Parathyroid adenoma (tissue), 2 donors: ENCODE results near the gene OCLN.
"Not testable (repeated sequence)": the region's sequence is repeated elsewhere in the genome, so short reads cannot be mapped to it uniquely, and the experiment has no call there.

Experiments
- H2AFZ ChIP-seq: fragments of 300-600 bp; sonication (generic); one replicate; pipeline ENCODE4 v1.7.0; 2017; ENCODE audit warnings: antibody characterized with exemption, mild to moderate bottlenecking
- H3K27ac ChIP-seq: fragments of 300-600 bp; sonication (generic); one replicate; pipeline ENCODE4 v1.7.0; 2017
- H3K27me3 ChIP-seq: fragments of 300-600 bp; sonication (generic); one replicate; pipeline ENCODE4 v1.7.0; 2017; ENCODE audit warnings: low read length; ENCODE audit not compliant: control insufficient read depth, insufficient read depth
- H3K36me3 ChIP-seq: fragments of 300-600 bp; sonication (generic); one replicate; pipeline ENCODE4 v1.7.0; 2017; ENCODE audit warnings: low read length; ENCODE audit not compliant: control insufficient read depth, insufficient read depth
- H3K4me1 ChIP-seq: fragments of 300-600 bp; sonication (generic); one replicate; pipeline ENCODE4 v1.7.0; 2017; ENCODE audit warnings: control low read depth
- H3K4me2 ChIP-seq: fragments of 300-600 bp; sonication (generic); one replicate; pipeline ENCODE4 v1.7.0; 2017; ENCODE audit warnings: low read length
- H3K4me3 ChIP-seq: fragments of 300-600 bp; sonication (generic); one replicate; pipeline ENCODE4 v1.7.0; 2017; ENCODE audit warnings: low read depth, low read length
- H3K79me2 ChIP-seq: fragments of 300-600 bp; sonication (generic); one replicate; pipeline ENCODE4 v1.7.0; 2017; ENCODE audit warnings: control low read depth
- H3K9ac ChIP-seq: fragments of 300-600 bp; sonication (generic); one replicate; pipeline ENCODE4 v1.7.0; 2017; ENCODE audit warnings: mild to moderate bottlenecking
- H3K9me3 ChIP-seq: fragments of 300-600 bp; sonication (generic); one replicate; pipeline ENCODE4 v1.7.0; 2017; ENCODE audit warnings: low read length; ENCODE audit not compliant: control insufficient read depth
- CTCF ChIP-seq: fragments of 300-600 bp; sonication (generic); IDR thresholded peaks from one replicate; pipeline ENCODE4 v1.7.0; 2017; ENCODE audit warnings: antibody characterized with exemption, mild to moderate bottlenecking
- donor health status: primary hyperparathyroidism.

OCLN gene

GRCh38 chr5:69528035-69528434, 35.4 kb downstream of the OCLN start:
- Histone ChIP-seq H3K36me3 (no peaks in the 10 kb centered on the region), H3K9ac (no peak overlapping the region), H3K9me3 (no peaks in the 10 kb centered on the region), H3K27ac (peak overlapping the region; percentile 74), H3K4me2 (peak overlapping the region; percentile 66), H3K79me2 (no peaks in the 10 kb centered on the region), H2AFZ (peak overlapping the region; percentile 33), H3K4me3 (peak overlapping the region; percentile 52), H3K27me3 (no peaks in the 10 kb centered on the region), H3K4me1 (peaks cover 12% of the 10 kb centered on the region)
- TF ChIP-seq CTCF, result no peak

- H3K27ac ChIP-seq, result peak overlapping the region; percentile 15
These were observed 36.0 kb downstream of the OCLN start for GRCh38 chr5:69528609-69529008.

GRCh38 chr5:69530561-69531405, 38.2 kb downstream of the OCLN start:
- no peak for TF ChIP-seq CTCF
- Histone ChIP-seq H3K27ac (no peak overlapping the region), H3K9ac (no peak overlapping the region), H3K9me3 (no peaks in the 10 kb centered on the region), H3K27me3 (no peaks in the 10 kb centered on the region), H2AFZ (no peak overlapping the region), H3K36me3 (no peaks in the 10 kb centered on the region), H3K79me2 (no peaks in the 10 kb centered on the region), H3K4me1 (peaks cover 12% of the 10 kb centered on the region), H3K4me2 (no peak overlapping the region), H3K4me3 (no peak overlapping the region)

More at GRCh38 chr5:69528609-69529008, 36.0 kb downstream of the OCLN start:
- Histone ChIP-seq H3K9ac (no peak overlapping the region), H3K4me1 (peaks cover 12% of the 10 kb centered on the region), H3K36me3 (no peaks in the 10 kb centered on the region), H3K79me2 (no peaks in the 10 kb centered on the region), H3K9me3 (no peaks in the 10 kb centered on the region), H2AFZ (no peak overlapping the region), H3K4me2 (peak overlapping the region; percentile 65), H3K4me3 (peak overlapping the region; percentile 52), H3K27me3 (no peaks in the 10 kb centered on the region)
- no peak for TF ChIP-seq CTCF

GRCh38 chr5:69531406-69531801, 38.8 kb downstream of the OCLN start:
- no peak for TF ChIP-seq CTCF
- Histone ChIP-seq H2AFZ (no peak overlapping the region), H3K36me3 (no peaks in the 10 kb centered on the region), H3K4me2 (no peak overlapping the region), H3K27me3 (no peaks in the 10 kb centered on the region), H3K9me3 (no peaks in the 10 kb centered on the region), H3K4me3 (no peak overlapping the region), H3K9ac (no peak overlapping the region), H3K27ac (no peak overlapping the region), H3K79me2 (no peaks in the 10 kb centered on the region), H3K4me1 (peaks cover 12% of the 10 kb centered on the region)

GRCh38 chr5:69537911-69538310, 45.3 kb downstream of the OCLN start:
- not testable (repeated sequence) for H3K4me3 ChIP-seq, H3K4me1 ChIP-seq, H2AFZ ChIP-seq, H3K27ac ChIP-seq, H3K27me3 ChIP-seq, H3K4me2 ChIP-seq, H3K9me3 ChIP-seq, H3K79me2 ChIP-seq, H3K9ac ChIP-seq, H3K36me3 ChIP-seq

- H3K4me3 ChIP-seq, H3K36me3 ChIP-seq, H3K79me2 ChIP-seq, H3K27ac ChIP-seq, H3K4me2 ChIP-seq, H3K4me1 ChIP-seq, H3K9me3 ChIP-seq, H2AFZ ChIP-seq, H3K27me3 ChIP-seq, H3K9ac ChIP-seq: not testable (repeated sequence)
These were observed 46.1 kb downstream of the OCLN start for GRCh38 chr5:69538735-69539134.

- H3K4me3 ChIP-seq, H3K4me2 ChIP-seq, H3K27me3 ChIP-seq, H3K9ac ChIP-seq, H3K9me3 ChIP-seq, H3K4me1 ChIP-seq, H3K27ac ChIP-seq, H3K36me3 ChIP-seq, H3K79me2 ChIP-seq, H2AFZ ChIP-seq: not testable (repeated sequence)
These were observed 48.8 kb downstream of the OCLN start for GRCh38 chr5:69541347-69541746.
